ENCODE measurements around the gene UTS2R. TPM values are rescaled to one million over a fixed set of nuclear protein-coding genes. Genes with fewer than 3 reads are reported as not detected.

Gene UTS2R
- total RNA-seq, 2 donors from 2014 or later, result not detected

GRCh38 chr17:82348866-82349265 lies 22.7 kb upstream of the UTS2R start:
- 66% methylated on average over 11 of the region's 11 CpGs for WGBS
- H3K36me3 ChIP-seq, result no peaks in the 10 kb centered on the region
- H3K27me3 ChIP-seq (replicated peaks; ENCODE audit: insufficient read depth), result no peaks in the 10 kb centered on the region
- no peak overlapping the region for H3K27ac ChIP-seq
- no peak for DNase-seq (ENCODE audit: low spot score)
- intact Hi-C loops (cut with DNase I), result no loop called here
- H3K9me3 ChIP-seq, result no peaks in the 10 kb centered on the region
- TF ChIP-seq CTCF (IDR thresholded peaks at IDR 0.05) (no peak), POLR2A (IDR thresholded peaks at IDR 0.05) (no peak), POLR2AphosphoS5 (IDR thresholded peaks at IDR 0.05) (no peak)
- H3K4me1 ChIP-seq (replicated peaks), result no peaks in the 10 kb centered on the region
- H3K4me3 ChIP-seq, result no peak overlapping the region

GRCh38 chr17:82349287-82349701 lies 22.3 kb upstream of the UTS2R start:
- DNase-seq (ENCODE audit: low spot score), result no peak
- Histone ChIP-seq H3K9me3 (no peaks in the 10 kb centered on the region), H3K4me3 (no peak overlapping the region), H3K4me1 (replicated peaks) (no peaks in the 10 kb centered on the region), H3K36me3 (no peaks in the 10 kb centered on the region), H3K27me3 (replicated peaks; ENCODE audit: insufficient read depth) (no peaks in the 10 kb centered on the region), H3K27ac (no peak overlapping the region)
- intact Hi-C loops (cut with DNase I), result no loop called here
- TF ChIP-seq CTCF (IDR thresholded peaks at IDR 0.05), result no peak
- TF ChIP-seq POLR2AphosphoS5 (IDR thresholded peaks at IDR 0.05), result no peak
- no peak for TF ChIP-seq POLR2A (IDR thresholded peaks at IDR 0.05)
- WGBS, result 44% methylated on average over 11 of the region's 11 CpGs

GRCh38 chr17:82350182-82351030 lies 21.2 kb upstream of the UTS2R start:
- no peaks in the 10 kb centered on the region for H3K36me3 ChIP-seq
- no peaks in the 10 kb centered on the region for H3K27me3 ChIP-seq (replicated peaks; ENCODE audit: insufficient read depth)
- no peak overlapping the region for H3K4me3 ChIP-seq
- 89% methylated on average over 25 of the region's 28 CpGs for WGBS
- H3K9me3 ChIP-seq, result no peaks in the 10 kb centered on the region
- intact Hi-C loops (cut with DNase I), result loop anchor here (5.0 to 10.0 kb wide), 2 partner anchors 202 to 424 kb away; no protein-coding TSS in a partner anchor
- no peak overlapping the region for H3K27ac ChIP-seq
- TF ChIP-seq POLR2AphosphoS5 (IDR thresholded peaks at IDR 0.05) (no peak), POLR2A (IDR thresholded peaks at IDR 0.05) (no peak), CTCF (IDR thresholded peaks at IDR 0.05) (no peak)
- no peaks in the 10 kb centered on the region for H3K4me1 ChIP-seq (replicated peaks)
- DNase-seq (ENCODE audit: low spot score), result no peak

GRCh38 chr17:82351254-82351712 lies 20.3 kb upstream of the UTS2R start:
- DNase-seq (ENCODE audit: low spot score), result no peak
- H3K36me3 ChIP-seq, result no peaks in the 10 kb centered on the region
- no peaks in the 10 kb centered on the region for H3K9me3 ChIP-seq
- WGBS, result 69% methylated on average over 21 of the region's 21 CpGs
- TF ChIP-seq POLR2A (IDR thresholded peaks at IDR 0.05), result no peak
- TF ChIP-seq POLR2AphosphoS5 (IDR thresholded peaks at IDR 0.05), result no peak
- TF ChIP-seq CTCF (IDR thresholded peaks at IDR 0.05), result no peak
- H3K27me3 ChIP-seq (replicated peaks; ENCODE audit: insufficient read depth), result no peaks in the 10 kb centered on the region
- no peaks in the 10 kb centered on the region for H3K4me1 ChIP-seq (replicated peaks)
- intact Hi-C loops (cut with DNase I), result loop anchor here (5.0 to 10.0 kb wide), 2 partner anchors 201 to 424 kb away; no protein-coding TSS in a partner anchor
- H3K27ac ChIP-seq, result no peak overlapping the region
- H3K4me3 ChIP-seq, result no peak overlapping the region
